ENCODE results near the gene CABCOCO1. TPM values are rescaled to one million over a fixed set of nuclear protein-coding genes. Genes with fewer than 3 reads are reported as not detected.

The CABCOCO1 gene
- total RNA-seq, 2 donors from 2014 or later = 1.0 to 1.1 TPM

DNA sequence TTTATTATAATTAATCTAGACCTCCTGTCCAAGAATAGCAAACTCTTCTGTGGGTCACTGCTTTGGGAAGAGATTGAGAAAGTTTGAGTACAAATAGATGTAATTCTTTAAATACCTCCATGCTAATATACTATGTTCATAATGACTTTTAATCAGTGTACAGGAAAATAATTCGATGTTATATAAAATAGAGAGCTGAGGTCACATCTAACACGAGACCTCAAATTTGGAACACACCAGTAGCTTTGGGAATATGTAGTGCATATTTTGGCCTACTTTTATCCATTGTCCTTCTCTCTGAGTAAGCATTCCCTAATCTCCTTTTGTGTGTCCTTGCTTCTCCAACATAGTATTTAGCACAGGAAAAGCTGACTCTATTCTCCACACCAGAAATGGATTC is 27.3 kb upstream of the CABCOCO1 start:
- DNase-seq = no peak
- Mint-ChIP-seq H3K36me3 (ENCODE audit: low read depth) (no peaks in the 10 kb centered on the region), H3K4me3 (no peak overlapping the region), H3K9me3 (no peaks in the 10 kb centered on the region), H3K4me1 (peaks cover 21% of the 10 kb centered on the region), H3K27ac (no peak overlapping the region), H3K27me3 (ENCODE audit: insufficient read depth) (no peaks in the 10 kb centered on the region)
- no peak overlapping the region for H3K27ac ChIP-seq (ENCODE audit: low read depth, low read length)
- H3K4me1 ChIP-seq (ENCODE audit: control insufficient read depth, insufficient read depth, low read length) = no peaks in the 10 kb centered on the region
- no peaks in the 10 kb centered on the region for H3K36me3 ChIP-seq (ENCODE audit: control insufficient read depth, insufficient read depth, low read length)
- 98 to 100% methylated on average over 2 of the region's 2 CpGs for WGBS, 2 experiments (ENCODE audit: insufficient coverage in 1 of 2, insufficient read length in 1 of 2)
- no peak overlapping the region for H3K9ac ChIP-seq (ENCODE audit: extremely low read depth, low read length, poor library complexity, severe bottlenecking)
- H3K4me3 ChIP-seq (ENCODE audit: low read length) = no peak overlapping the region
- TF ChIP-seq, protein P1, sequence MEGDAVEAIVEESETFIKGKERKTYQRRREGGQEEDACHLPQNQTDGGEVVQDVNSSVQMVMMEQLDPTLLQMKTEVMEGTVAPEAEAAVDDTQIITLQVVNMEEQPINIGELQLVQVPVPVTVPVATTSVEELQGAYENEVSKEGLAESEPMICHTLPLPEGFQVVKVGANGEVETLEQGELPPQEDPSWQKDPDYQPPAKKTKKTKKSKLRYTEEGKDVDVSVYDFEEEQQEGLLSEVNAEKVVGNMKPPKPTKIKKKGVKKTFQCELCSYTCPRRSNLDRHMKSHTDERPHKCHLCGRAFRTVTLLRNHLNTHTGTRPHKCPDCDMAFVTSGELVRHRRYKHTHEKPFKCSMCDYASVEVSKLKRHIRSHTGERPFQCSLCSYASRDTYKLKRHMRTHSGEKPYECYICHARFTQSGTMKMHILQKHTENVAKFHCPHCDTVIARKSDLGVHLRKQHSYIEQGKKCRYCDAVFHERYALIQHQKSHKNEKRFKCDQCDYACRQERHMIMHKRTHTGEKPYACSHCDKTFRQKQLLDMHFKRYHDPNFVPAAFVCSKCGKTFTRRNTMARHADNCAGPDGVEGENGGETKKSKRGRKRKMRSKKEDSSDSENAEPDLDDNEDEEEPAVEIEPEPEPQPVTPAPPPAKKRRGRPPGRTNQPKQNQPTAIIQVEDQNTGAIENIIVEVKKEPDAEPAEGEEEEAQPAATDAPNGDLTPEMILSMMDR (conservative IDR thresholded peaks at IDR 0.05) = no peak
- H3K9me3 ChIP-seq (ENCODE audit: control insufficient read depth, low read length) = no peaks in the 10 kb centered on the region
- no peaks in the 10 kb centered on the region for H3K27me3 ChIP-seq (ENCODE audit: control insufficient read depth, insufficient read depth, low read length, poor library complexity, severe bottlenecking)

- H3K9me3 ChIP-seq (ENCODE audit: control insufficient read depth, low read length) = no peaks in the 10 kb centered on the region
- no peaks in the 10 kb centered on the region for H3K4me1 ChIP-seq (ENCODE audit: control insufficient read depth, insufficient read depth, low read length)
- no peaks in the 10 kb centered on the region for H3K27me3 ChIP-seq (ENCODE audit: control insufficient read depth, insufficient read depth, low read length, poor library complexity, severe bottlenecking)
- no peaks in the 10 kb centered on the region for H3K36me3 Mint-ChIP-seq (ENCODE audit: low read depth)
- H3K9ac ChIP-seq (ENCODE audit: extremely low read depth, low read length, poor library complexity, severe bottlenecking) = no peak overlapping the region
- no peaks in the 10 kb centered on the region for H3K27me3 Mint-ChIP-seq (ENCODE audit: insufficient read depth)
- no peak for DNase-seq
- TF ChIP-seq, protein P1 (conservative IDR thresholded peaks at IDR 0.05) = no peak
- no peak overlapping the region for H3K4me3 Mint-ChIP-seq
- H3K4me3 ChIP-seq (ENCODE audit: low read length) = no peak overlapping the region
- H3K36me3 ChIP-seq (ENCODE audit: control insufficient read depth, insufficient read depth, low read length) = no peaks in the 10 kb centered on the region
- no peak overlapping the region for H3K27ac ChIP-seq (ENCODE audit: low read depth, low read length)
- H3K9me3 Mint-ChIP-seq = no peaks in the 10 kb centered on the region
- no peak overlapping the region for H3K27ac Mint-ChIP-seq
- H3K4me1 Mint-ChIP-seq = peaks cover 21% of the 10 kb centered on the region
These were observed 26.8 kb upstream of the CABCOCO1 start for GRCh38 chr10:61635932-61636331.

- H3K4me3 ChIP-seq (ENCODE audit: low read length) = no peak overlapping the region
- no peak overlapping the region for H3K4me3 Mint-ChIP-seq
- no peaks in the 10 kb centered on the region for H3K27me3 ChIP-seq (ENCODE audit: control insufficient read depth, insufficient read depth, low read length, poor library complexity, severe bottlenecking)
- no peaks in the 10 kb centered on the region for H3K36me3 Mint-ChIP-seq (ENCODE audit: low read depth)
- no peaks in the 10 kb centered on the region for H3K4me1 ChIP-seq (ENCODE audit: control insufficient read depth, insufficient read depth, low read length)
- H3K9me3 Mint-ChIP-seq = no peaks in the 10 kb centered on the region
- peaks cover 12% of the 10 kb centered on the region for H3K4me1 Mint-ChIP-seq
- no peak overlapping the region for H3K9ac ChIP-seq (ENCODE audit: extremely low read depth, low read length, poor library complexity, severe bottlenecking)
- no peak overlapping the region for H3K27ac ChIP-seq (ENCODE audit: low read depth, low read length)
- TF ChIP-seq, protein P1 (conservative IDR thresholded peaks at IDR 0.05) = no peak
- no peaks in the 10 kb centered on the region for H3K36me3 ChIP-seq (ENCODE audit: control insufficient read depth, insufficient read depth, low read length)
- H3K9me3 ChIP-seq (ENCODE audit: control insufficient read depth, low read length) = no peaks in the 10 kb centered on the region
- no peaks in the 10 kb centered on the region for H3K27me3 Mint-ChIP-seq (ENCODE audit: insufficient read depth)
- DNase-seq = no peak
- H3K27ac Mint-ChIP-seq = no peak overlapping the region
- WGBS, 2 experiments (ENCODE audit: insufficient coverage in 1 of 2, insufficient read length in 1 of 2) = 83 to 90% methylated on average over 2 to 4 of the region's 4 CpGs
These were observed 22.8 kb upstream of the CABCOCO1 start for GRCh38 chr10:61639952-61640351.

All from endodermal cell (in vitro differentiated cells).